ENCODE results near the gene ADAP1.
"Not testable (repeated sequence)": the region's sequence is repeated elsewhere in the genome, so short reads cannot be mapped to it uniquely, and the experiment has no call there.

ADAP1 gene

DNA sequence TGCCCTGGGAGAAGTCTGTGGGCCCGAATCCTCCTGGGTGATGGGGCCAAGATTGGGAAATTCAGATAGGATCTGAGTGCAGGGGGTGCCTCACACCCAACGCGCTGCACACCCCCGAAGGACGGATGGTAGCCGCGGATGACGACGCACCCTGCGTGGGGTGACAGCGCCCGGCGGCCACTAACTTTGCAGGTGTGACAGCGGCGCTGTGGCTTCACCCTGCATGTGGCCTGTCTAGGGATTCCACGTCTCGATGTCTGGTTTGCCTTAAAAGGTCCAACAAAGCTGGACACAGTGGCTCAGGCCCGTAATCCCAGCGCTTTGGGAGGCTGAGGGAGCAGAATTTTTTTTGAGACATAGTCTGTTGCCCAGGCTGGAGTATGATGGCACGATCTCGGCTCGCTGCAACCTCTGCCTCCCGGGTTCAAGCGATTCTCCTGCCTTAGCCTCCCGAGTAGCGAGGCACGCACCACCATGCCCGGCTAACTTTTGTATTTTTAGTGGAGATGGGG lies 18.6 kb downstream of the ADAP1 start:
- no peak for DNase-seq

DNA sequence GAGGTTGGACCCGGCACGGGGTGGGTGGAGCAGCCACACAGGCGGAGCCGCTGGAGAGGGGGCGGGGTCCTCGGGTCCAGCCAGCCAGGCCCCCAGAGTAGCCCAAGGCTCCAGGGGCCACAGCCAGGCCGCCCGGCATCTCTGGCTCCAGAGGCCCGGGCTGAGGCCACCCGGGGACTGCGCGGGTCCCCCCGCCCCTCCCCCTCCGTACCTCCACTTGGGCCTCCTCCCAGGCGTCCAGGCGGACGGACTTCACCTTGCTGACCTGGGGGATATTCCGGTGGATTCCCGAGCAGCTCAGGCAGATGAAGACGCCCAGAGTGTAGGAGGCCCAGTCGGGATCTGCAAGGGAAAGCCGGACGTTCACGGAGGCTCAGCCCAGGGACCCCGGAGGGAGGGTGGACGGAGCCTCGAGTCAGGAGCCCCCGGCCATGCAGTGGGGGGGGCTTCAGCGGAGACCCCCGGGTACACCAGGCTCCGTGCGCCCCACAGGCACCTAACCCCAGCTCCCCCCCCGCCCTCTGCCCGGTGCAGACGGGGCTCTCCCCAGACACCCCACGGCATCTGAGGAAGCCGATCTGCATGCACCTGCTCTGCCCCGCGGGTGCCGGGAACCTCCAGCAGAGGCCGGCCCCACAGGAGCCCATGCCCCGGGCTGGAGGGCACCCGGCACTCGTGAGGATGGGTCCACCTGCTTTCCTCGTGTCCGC lies 19.2 kb downstream of the ADAP1 start:
- no peak for DNase-seq

GRCh38 chr7:934469-935163 lies 19.9 kb downstream of the ADAP1 start:
- DNase-seq: no peak

- no peak for DNase-seq
Observed at GRCh38 chr7:932651-932975, 21.9 kb downstream of the ADAP1 start.

- no peak for DNase-seq
Observed at GRCh38 chr7:931871-932650, 22.4 kb downstream of the ADAP1 start.

DNA sequence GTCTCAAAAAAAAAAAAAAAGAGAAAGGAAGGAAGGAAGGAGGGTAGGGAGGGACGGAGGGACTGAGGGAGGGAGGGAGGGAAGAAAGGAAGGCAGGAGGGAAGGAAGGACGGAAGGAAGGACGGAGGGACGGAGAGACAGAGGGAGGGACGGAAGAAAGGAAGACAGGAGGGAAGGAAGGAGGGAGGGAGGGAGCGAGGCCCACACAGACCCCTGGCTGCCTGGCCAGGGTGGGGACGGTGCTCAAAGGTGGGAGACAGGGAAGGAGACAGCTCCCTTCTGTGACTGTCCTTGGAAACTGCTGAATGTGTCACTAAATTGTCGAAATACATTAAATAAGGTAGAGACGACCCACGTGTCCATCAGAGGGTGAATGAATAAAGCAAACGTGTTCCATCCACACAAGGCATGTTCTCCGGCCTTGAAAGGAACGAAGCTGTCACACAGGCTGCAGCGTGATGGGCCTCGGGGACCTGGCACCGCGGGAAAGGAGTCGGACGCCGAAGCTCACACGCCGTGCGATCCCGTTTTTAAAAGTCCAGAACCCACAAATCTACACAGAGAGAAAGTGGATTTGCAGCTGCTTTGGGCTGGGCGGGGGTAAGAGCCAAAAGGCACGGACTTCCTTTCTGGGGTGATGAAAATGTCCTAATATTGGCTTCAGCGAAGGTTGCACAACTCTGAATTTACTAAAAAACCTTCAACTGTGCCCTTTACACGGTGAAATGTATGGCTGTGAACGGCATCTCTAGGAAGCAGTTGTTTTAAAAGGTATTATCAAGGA lies 23.3 kb downstream of the ADAP1 start:
- DNase-seq: no peak

GRCh38 chr7:929311-929711 lies 25.2 kb downstream of the ADAP1 start:
- no peak for DNase-seq

DNA sequence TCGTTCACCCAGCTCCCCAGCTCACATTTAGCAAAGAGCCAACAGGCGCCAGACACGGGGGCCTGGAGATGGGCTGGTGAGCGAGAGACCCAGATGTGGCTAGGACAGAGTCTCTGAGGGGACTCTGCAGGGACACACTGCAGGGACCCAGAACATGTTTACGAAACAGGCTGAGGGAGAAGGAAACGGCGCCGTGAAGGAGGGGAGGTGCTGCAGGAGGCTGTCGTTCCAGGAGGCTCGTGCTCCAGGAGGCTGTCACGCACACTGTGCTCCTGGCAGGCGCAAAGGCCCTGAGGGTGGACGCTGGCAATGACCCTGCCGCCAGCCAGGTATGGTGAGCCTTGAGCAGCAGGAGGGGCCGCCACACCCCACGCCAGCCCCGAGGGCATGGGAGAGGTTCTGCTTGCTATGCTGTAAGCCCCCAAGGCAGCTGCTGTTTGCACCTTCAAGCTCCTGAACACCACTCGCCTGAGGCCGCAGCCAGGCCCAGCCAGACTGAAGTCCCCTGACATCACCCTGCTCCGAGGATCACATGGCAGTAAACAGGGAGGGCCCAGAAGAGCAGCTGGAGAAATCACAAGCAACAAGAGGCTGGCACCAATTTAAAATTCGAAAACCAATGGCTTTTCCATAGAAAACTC lies 27.3 kb downstream of the ADAP1 start:
- DNase-seq: no peak

DNA sequence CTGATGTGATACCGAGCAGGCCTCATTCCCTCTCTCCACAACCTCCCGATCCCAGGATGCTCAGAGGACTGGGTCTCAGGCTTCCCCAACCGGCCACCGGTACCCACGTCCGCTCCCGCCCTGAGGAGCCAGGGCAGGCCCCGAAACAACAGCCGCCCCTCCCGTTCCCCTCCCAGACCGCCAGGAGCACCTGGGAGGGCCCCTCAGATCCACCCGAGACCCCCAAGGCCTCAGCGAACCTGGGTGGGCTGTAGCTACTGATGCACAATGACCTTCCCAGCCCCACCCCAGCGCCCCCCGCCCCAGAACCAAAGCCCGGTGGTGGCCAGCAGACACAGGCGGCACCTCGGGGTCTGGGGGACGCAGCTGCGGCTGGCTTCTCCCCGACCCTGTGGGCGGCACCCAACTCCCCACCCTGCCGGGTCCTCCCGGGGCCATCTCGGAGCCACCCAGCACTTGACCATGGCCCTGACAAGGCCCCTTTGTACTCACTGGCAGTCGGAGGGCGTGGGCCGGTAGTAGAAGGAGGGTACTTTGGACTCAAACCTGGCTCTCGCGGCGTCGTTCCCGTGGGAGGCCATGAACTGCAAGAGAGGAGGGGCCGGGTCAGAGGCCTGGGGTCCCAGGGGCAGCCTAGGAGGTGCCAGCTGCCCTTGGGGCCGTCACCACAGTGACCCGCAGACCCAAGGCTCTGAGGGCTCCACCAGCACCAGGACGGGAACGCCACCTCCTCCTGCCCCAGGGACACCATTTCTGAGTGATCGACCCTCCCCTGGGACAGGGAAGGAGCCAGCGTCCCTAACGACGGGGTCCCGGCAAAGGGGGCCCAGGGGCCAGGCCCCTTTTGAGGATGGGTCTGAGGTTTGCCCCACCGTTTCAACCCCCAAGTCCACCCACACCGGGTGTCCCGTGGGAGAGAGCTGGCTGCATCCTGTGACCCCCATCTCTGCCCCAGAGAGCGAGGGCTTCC lies 28.1 kb downstream of the ADAP1 start:
- DNase-seq: no peak

- no peak for DNase-seq
Observed at GRCh38 chr7:925601-926000, 28.9 kb downstream of the ADAP1 start.

- no peak for DNase-seq
Observed at GRCh38 chr7:924541-925231, 29.8 kb downstream of the ADAP1 start.

DNA sequence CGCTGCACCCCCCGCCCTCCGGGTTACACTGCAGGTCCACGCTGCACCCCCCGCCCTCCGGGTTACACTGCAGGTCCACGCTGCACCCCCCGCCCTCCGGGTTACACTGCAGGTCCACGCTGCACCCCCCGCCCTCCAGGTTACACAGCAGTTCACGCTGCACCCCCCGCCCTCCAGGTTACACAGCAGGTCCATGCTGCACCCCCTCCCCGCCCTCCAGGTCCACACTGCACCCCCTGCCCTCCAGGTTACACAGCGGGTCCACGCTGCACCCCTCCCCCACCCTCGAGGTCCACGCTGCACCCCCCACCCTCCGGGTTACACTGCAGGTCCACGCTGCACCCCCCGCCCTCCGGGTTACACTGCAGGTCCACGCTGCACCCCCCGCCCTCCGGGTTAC lies 30.4 kb downstream of the ADAP1 start:
- not testable (repeated sequence) for DNase-seq

DNA sequence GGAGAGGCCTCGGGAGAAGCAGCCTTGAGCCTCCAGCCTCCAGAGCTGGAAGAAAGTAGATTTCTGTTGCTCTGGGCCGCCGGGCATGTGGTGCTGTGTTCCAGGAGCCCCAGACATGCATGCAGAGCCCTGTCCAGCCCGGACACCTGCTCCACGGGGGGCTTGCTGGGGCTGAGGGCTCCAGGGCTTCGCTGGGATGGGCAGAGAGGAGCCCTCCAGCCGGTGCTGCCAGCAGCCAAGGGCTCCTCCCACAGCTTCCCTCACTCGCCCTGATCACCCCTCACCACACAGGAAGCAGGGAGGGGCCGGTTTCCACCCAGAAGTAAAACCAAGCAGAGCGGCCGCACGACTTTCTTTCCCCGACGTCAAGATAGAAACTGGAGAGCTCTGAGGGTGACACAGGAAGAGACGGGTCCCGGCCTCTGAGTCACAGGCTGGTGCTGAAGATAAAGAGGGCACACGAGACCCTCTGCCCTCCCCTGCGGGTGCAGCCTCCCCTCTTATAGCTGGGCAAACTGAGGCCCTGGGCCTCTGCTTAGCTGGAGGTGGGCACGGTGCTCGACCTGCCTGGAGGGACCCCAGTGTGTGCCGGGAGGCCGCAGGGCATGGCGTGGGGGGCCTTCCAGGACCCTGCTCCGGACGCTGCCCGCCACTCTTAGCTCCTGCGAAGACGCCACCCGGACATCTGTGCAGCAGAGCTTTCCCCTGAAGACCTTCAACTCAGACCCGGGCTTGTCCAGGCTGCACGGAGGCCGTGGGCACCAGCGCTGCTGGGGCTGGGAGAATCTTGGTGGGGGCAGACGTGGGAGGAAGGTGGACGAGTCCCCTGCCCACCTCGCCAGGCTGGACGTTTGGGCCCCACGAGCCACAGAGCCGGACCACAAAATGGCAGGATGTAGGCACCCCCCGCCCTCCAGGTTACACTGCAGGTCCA lies 31.1 kb downstream of the ADAP1 start:
- no peak for DNase-seq

DNA sequence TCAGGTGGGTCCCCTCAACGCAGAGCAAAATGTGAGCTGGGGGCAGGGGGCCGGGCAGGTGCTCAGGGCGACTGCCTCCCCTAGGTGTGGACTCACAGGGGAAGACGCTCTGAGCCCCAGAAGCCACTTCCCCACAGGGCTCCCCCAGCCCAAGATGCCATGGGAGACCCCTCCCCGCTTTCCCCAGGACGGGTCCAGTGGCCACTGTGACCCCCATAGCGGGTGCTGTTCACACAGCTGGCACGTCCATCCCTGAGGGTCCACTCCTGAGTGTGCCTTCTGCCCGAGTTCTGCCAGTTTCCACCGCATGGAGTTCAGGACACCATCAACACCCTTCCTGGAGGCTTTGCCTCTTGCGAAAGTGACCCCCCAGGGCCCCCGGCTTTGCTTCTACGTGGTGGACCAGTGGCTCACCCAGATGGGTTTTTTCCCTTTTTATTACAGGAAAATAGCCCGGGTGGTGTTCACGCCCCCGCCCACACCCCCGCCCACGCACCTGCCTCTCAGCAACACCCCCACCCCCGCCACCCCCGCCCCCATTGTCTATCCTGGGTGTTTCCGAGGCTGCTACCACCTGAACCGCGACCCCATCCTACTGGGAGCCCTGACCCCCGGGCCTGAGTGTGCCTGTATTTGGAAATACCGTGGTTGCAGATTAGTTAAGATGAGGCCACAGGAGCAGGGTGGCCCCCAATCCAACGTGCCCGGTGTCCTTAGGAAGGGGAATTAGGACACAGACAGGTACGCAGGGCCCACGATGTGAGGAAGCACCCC lies 32.0 kb downstream of the ADAP1 start:
- no peak for DNase-seq

- DNase-seq: no peak
Observed at GRCh38 chr7:921581-922333, 32.7 kb downstream of the ADAP1 start.

- no peak for DNase-seq
Observed at GRCh38 chr7:921071-921461, 33.4 kb downstream of the ADAP1 start.

GRCh38 chr7:920351-921070 lies 34.0 kb downstream of the ADAP1 start:
- no peak for DNase-seq
